ENCODE results near the gene BCL2L1.

The BCL2L1 gene

DNA sequence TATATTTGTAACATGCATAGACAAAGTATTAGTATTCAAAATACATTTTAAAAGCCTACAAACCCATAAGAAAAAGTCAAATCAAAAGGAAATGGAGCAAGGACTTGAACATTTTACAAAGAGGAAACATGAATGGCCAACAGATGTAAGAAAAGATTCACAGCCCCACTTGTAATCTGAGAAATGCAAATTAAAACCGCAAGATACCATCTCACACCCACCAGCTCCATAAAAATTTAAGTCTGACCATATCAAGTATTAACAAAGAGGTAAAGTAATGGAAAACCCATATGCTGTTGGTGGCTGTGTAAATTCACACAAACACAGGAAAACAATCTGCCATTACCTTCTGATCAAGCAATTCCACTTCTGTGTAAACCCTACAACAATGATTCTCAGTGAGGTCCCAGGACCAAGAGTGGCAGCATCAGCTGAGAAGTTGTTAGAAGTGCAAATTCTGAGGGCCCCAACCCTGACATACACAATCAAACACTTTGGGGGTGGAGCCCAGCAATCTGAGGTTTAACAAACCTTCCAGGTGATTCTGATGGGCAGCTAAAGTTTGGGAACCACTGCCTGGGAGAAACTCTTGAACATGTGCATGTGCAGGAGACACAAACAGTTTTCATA, 30.9 kb downstream of the BCL2L1 start:
- no peak for FAIRE-seq

DNA sequence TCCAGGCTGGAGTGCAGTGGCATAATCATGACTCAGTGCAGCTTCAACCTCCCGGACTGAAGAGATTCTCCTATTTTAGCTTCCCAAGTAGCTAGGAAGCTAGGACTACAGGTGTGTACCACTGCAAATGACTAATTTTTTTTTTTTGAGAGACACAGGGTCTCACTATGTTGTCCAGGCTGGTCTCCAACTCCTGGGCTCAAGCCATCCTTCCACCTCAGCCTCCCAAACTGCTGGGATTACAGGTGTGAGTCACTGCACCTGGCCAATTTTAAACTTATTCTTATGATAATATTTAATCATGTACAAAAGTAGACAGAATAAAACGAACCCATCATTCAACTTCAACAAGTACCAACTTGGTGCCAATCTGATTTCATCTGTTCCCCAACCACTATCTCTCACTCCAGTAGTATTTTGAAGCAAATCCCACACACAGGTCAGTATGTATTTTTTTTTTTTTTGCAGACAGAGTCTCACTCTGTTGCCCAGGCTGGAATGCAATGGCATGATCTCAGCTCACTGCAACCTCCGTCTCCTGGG, 32.5 kb downstream of the BCL2L1 start:
- FAIRE-seq = no peak

DNA sequence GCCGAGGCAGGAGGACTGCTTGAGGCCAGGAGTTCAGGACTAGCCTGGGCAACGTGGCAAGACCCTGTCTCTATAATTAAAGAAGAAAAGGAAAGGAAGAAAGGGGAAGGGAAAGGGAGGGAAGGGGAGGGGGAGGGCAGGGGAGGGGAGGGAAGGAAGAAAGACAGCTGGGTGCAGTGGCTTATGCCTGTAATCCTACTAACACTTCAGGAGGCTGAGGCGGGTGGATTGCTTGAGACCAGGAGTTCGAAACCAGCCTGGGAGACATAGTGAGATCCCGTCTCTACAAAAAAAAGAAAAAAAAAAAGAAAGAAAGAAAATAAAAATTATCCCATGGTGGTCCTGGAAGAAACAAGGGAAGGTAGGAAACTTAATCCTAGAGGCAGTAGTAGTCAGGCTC, 33.5 kb downstream of the BCL2L1 start:
- FAIRE-seq = no peak

DNA sequence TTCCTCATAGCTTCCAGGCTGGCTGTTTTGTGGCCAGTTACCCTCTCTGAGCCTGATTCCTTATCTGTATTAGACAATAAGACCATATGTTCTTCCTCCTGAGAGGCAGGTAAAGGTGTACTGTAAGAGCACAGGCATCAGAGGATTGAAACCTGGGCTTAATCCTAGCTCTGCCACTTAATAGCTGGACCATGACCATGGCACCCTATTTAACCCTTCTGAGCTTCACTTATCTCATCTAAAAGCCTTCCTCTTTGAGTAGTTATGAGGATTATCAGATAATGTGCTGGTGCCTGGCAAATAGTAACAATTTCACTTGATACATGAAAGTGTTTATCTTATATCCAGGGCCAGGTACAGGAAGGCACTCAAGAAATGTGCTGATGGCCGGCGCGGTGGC, 34.9 kb downstream of the BCL2L1 start:
- no peak for FAIRE-seq

DNA sequence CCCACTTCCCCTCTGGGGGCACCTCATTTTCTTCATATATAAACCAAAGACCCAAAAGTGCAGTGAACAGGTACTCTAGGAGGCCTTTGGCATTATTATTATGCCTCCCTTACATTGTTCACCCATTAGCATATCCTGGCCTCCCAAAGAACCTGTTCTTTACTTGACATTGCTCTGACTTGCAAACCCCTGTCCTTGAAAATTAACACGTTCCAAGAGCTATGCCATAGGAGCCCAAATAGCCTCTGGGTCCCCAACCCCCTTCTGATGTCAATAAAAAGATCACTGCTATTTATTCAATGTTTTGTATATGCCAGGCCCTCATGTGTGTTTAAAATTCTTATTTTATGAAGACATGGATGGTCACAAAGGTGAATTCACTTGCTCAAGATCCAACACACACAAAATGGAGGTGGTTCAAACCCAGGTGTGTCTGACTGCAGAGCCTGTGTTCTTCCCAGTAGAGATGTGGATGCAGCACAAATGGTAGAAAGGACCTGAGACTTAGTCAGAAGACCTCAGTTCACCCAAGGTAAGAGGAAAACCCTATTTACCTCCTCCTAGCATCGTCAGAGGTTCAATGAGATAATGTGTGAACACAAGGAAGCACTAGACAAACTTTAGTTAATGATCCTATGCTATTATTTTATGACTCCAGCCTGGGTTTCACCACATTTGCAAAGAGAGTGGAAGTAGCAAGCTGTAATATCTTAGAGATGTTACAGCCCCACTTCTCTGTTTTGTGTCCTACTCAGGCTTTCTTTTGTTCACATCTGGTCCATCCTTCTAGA, 36.6 kb downstream of the BCL2L1 start:
- no peak for FAIRE-seq

DNA sequence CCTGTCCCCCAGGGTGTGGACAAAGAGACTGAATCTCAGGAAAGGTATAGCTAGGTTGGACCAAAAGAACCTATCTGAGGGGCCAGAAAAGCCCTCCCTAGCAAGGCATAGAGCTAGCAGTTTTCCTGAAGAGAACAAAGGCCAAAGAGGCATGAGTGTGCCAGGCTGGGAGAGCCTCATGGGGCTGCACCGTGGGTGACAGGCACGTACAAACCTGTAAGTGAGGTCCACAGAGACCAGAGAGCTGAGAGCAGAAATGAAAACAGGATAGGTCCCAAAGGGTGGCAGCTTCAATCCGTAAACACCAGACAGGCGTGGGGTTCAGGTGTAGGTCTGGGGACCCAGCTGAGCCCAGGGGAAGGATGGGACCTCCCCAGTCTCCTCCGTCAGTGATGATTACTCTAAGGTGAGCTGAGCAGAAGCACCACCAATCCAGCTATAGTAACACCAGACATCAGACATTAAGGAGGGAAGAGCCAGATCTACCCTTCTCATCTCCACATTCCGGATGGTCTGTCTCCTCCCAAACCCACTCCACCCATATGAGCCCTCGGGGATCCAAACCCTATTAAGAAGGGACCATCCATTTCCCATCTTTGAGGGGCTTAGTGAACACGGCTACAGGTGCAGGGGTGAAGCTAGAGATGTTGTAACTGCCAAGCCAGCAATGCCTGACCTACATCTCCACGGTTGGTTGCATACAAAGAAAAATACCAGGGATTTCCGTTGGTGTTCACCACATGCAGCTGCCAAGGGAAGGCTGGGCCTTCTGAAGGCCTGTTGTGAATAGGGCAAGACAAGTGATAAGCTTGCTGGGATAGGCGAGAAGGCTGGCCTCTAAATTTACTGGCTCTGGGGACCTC, 38.3 kb downstream of the BCL2L1 start:
- no peak for FAIRE-seq

DNA sequence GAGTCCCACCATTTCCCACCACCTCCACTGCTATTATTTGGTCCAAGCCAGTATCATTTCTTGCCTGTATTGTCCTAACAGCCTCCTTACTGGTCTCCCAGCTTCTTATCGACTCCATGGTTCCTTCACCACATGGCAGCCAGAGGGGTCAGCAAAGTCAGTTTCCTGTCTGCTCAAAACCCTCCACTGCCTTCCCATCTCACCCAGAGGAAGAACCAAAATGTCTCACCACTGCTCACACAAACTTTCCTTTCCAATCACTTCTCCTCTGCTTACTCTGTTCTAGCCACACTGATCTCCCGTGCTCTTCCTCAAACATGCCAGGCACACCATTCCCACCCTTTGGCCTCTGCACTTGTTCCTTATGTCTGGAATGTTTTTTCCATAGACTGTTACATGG, 39.7 kb downstream of the BCL2L1 start:
- no peak for FAIRE-seq

DNA sequence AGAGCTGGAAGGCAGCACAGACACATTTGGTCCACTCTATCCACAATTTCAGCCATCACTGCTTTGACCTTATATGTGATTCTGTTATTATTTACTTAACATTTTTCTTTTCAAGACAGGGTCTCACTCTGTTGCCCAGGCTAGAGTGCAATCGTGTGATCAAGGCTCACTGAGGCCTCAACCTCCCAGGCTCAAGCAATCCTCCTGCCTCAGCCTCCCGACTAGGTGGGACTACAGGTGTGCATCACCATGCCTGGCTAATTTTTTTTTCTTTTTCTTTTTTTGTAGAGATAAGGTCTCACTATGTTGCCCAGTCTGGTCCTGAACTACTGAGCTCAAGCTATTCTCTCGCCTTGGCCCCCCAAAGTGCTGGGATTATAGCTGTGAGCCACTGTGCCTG, 40.3 kb downstream of the BCL2L1 start:
- FAIRE-seq = no peak

DNA sequence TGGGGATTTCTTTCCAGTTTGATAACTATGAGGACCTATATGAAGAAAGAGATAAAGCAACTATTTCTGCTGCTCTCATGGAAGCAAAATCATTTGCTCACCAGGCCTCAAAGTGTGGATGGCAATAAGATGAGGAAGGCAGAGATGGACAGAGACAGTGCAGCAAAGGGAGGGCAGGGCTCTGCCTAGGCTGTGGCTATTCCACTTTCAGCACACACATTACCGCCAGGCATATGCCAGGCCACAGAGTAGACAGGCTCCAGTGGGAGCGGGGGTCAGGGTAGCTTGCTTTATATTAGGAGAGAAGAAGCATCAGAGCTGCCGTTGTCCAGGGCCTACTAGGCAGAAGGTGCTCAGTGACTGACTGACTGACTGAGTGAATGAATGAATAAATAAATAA, 40.9 kb downstream of the BCL2L1 start:
- FAIRE-seq = no peak

DNA sequence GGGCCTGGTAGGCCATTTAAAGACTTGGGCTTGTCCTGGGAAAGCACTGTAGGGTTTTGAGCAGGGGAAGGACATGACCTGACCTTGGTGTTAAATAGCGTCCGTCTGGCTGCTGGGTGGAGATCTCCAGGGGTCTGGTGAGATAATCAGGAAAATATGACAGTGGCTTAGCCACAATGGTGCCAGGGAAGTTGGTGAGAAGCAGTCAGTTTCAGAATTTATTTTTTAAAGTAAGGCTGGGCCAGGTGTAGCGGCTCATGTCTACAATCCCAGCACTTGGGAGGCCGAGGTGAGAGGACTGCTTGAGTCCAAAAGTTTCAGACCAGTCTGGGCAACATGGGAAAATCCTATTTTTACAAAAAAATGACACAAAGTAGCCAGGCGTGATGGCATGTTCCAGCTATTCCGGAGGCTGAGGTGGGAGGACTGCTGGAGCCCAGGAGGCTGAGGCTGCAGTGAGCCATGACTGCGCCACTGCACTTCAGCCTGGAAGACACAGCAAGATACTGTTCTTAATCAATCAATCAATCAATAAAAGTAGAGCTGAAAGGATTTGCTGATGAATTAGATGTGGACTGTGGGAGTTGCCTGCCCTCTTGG, 41.4 kb downstream of the BCL2L1 start:
- FAIRE-seq = no peak

DNA sequence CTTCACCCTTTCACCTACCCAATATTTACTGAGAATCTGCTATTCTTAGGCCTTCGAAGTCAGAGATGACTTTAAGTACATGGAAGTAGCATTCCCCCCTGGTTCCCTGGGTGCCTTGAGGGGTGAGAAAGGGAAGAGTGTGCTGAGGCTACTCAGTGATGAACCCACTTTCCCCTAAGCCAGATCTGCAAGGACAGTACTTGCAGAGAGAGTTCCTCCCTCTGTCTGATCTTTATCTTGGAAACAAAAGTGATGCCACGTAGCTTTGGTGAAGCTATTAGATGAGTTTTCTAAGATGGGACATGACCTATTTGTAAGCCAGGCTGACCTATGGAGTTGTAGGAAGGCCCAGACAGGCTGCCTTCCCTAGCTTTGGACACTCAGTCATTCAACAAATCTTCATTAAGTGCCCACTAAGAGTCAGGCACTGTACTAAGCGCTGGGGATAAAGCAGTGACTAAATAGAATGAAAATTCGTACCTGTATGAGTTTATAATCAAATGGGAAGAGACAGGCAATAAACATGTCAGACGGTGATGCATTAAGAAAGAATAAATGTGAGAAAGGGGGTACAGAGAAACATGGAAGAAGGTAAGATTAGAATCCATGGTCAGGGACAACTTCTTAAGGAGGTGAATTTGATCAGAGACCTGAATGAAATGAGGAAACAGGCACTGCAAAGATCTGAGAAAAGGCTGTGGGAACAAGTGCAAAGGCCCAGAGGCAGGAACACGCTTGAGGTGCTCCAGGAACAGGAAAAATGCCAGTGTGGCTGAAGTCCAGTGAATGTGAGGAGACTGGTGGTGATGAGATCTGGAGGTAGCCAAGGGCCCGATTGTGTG, 42.2 kb downstream of the BCL2L1 start:
- FAIRE-seq = no peak

DNA sequence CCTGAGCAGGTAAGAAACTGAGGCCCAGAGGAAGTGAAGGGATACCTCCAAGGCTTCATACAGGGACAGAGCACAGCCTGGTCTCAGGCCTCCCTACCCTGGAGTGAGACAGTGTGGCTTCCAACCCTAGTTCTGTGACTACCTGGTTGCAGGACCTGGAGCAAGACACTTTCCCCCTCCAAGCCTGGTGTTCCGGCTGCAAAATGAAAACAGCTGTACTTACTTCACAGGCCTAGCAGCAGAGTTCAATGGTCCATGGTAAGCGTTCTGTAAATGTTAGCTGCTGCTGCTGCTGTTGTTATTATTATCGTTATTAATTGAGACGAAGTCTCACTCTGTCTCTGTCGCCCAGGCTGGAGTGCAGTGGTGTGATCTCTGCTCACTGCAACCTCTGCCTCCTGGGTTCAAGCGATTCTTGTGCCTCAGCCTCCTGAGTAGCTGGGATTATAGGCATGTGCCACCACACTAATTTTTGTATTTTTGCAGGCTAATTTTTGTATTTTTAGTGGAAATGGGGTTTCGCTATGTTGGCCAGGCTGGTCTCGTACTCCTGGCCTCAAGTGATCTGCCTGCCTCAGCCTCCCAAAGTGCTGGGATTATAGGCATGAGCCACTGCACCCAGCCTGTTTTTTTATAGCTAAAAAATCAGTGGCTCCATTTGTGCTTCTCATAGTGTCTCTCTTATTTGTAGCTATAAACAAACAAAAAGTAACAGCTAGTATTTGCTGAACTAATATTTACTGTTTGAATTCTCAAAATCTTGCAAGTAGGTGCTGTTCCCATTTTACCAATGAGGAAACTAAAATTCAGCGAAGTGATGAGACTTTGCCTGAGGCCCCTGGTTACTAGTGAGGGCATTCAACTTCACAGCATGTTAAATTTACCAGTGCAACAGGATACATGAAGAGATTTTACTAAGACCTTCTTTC, 43.0 kb downstream of the BCL2L1 start:
- FAIRE-seq = no peak

DNA sequence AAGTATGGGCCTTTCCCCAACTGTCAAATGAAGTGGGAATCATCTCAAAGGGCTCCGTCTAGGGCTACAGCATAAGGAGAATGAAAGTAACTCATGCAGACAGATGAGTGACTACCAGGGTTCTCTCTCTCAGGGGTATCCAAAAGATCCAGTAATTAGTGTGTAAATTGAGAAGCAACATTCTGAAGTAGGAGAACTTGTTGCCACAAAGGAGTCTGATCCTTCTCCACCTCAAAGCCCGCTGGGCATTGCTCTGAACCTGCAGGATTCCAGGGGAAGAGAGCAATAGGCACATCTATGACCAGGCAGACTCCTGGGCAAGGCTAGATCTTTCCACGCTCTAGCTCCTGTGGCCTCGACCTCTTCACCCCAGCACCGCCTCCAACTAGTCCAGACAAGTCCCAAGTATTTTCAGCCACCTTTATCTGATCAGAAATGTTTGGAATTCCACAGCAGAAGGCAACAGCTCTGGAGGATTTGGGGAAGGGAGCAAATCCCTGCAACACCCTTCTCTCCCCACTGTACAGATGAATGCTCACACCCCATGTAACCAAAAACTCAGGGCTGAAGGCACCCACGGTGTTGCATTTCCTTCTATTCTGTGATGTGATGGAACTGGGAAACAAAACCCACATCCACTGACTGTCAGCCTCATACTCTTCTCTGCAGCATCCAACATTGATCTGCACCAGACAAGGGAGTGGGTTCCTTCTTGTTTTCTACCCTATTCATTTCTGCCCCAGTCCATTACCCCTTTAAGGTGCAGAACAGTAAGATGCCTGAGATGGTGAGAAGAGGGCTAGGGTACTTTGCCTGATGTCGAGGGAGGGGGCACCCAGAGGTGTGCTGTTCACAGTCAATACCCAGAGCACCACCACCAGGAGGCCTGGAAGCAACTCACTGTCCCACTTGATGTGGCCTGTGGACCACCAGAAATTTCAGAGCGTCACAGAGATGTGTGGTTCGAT, 44.0 kb downstream of the BCL2L1 start:
- FAIRE-seq = no peak

DNA sequence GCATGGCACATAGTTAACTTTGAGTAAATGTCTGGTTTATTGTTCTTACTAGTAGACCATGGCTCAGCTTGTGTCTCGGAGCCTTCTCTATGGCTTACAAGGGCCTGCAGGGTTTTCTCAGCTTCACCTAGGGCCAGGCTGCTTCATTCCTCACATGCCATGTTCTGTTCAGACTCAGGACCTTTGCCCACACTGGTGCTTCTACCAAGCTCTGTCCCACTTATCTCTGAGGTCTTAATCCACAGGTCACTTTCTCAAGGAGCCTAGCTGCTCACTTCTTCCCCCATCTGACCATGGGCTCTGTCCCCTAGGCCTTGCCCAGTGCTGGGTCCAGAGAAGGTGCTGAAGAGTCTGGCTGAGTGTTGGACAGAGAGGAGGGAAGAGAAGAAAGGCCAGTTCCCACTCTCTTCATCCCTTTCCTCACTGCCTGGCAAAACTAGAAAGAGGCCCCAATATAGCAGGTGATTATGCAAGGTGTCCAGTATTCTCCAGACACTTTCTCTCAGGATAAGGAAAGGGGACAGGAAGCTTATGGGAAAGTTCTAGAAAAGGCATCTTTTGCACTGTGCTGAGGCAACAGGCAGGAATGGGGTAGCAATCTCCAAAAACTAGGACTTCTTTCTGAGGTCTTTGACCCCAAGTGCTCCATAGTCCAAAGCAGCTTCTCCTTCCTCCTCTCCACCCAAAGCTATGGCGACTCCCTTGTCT, 45.0 kb downstream of the BCL2L1 start:
- no peak for FAIRE-seq

DNA sequence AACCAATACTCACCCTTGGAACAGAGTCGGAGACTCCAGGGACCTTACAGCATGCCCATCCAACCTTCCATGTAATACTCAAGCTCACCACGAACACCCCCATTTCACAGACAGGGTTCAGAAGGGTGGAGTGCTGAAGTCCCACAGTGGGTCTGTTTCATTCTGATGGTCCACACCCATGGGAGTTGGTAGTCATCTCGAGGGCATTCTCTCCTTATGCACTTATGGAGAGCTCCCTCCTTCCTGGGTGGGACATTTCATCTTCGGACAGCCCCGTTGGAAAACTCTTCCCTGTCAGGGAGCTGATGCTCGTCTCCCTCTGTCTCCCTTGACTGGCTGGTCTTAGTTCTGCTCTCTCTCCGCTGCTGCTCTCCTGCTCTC, 46.1 kb downstream of the BCL2L1 start:
- no peak for FAIRE-seq

DNA sequence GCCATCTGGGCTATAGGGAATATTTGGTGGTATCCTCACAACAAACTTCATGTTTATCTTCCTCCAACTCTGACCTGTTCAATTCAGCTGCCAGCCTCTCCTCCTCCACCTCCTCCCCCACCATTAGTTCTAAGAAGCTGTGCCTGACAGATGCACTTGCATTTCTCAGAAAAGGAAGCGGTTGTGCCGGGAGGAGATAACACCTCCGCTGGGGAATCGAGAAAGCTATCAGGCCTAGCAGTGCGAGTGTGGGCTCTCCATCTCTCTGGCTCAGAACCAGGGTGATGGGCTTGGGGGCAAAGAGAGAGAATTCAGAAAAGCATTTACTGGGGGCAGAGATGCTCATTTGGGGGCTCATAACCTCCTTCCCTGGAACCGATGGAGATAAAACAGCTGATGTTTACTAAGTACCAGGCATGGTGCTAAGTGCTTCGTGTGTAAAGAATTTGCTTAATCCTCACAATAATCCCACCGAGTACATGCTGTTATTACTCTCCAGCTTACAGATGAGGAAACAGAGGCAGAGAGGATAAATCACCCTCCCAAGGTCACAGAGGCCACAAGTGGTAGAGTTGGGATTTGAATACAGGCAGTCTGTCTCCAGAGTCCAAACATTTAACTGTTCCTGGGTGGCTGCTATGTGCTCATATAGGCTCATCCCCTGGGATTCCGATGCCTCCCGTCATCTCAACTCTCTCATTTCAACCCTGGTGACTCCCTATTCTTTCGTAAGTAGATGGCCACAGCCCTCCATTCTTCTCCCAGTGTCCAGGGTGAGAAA, 46.6 kb downstream of the BCL2L1 start:
- FAIRE-seq = no peak

DNA sequence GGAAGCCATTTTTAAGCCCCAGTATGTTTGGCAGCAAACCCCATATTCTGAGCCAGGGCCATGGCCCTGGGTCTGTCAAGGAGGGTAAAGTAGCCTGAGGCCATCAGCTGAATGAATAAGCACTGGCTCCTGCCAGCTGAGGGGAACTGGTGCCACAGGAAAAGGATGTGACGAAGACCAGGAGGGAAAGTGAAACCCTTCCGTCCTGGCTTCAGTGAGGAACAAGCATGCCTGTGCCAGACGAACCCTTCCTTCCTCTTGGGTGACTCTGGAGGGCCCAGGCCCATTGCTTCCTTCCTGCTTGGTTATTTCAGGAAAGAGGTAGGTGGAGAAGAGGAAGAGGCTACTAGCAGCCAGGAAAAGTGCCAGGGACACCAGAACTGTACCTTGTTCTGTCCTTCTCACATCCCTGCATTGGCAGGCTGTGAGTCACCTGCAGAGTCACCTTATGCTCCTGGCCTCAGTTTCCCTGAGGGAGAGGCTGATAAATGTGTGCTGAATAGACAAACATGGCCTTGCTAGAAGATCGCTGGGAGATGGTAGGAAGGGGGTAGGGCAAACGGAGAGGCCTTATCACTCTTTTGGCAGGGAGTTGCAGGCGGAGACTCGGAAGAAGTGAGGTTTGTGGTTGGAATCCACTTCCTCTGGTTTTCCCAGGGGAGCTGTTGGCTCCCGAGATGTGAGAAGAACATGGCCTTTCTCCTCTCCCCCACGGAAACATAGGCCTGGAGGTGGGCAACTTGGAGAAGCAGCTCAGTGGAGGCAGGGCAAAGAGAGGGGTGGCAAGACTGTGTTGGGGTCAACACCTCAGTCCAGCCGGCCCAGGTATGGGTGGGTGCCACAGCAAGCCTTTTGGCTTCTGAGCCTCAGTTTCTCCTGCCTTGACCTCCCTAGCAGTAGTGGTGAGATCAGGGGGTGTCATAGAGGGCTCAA, 47.5 kb downstream of the BCL2L1 start:
- FAIRE-seq = no peak

All from TTC549 (cell line).